ENCODE measurements around the gene DENND2A. TPM values are rescaled to one million over a fixed set of nuclear protein-coding genes. Genes with fewer than 3 reads are reported as not detected.

The DENND2A gene
- polyA plus RNA-seq, 2 of the 4 experiments (the other 2 are of a cell fraction): 0.37 to 0.63 TPM

DNA sequence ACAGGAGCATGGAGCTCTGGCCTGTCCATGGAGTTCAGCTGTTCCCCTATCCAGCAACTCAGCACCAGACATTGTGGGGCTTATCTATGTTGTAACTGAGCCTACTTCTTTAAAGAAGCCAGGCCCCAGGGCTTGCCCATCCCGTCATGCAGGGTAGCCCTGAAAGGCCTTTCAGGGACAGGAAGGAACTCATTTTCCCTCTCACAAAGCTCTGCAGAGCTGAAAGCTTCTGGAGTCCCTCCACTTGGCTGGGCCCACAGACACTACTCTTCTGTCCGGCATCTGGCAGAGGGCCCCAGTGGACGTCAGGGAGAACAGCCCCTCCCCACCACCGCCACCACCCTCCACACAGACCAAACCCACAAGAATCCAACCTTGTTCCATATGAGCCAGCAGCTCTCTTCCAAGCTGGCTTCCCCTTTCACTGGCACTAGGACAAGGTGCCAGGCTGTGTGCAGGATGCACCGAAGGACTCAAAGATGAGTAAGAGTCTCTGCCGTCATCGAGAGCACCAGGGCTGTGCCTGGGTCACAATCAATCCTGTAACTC lies 33.1 kb downstream of the DENND2A start:
- Histone ChIP-seq H3K4me2 (no peak overlapping the region), H3K9me3 (no peaks in the 10 kb centered on the region), H3K4me1 (peaks cover 16% of the 10 kb centered on the region), H3K4me3 (no peak overlapping the region), H3K27ac (no peak overlapping the region)
- TF ChIP-seq RCOR1 (IDR thresholded peaks at IDR 0.05; ENCODE audit: low read depth, low read length) (no peak), JUNB (IDR thresholded peaks at IDR 0.05) (no peak), PHF8 (IDR thresholded peaks at IDR 0.05; ENCODE audit: borderline replicate concordance, low read depth) (no peak), NPAS2 (CRISPR knock-in tag; IDR thresholded peaks at IDR 0.05; ENCODE audit: borderline replicate concordance) (no peak), HEYL (CRISPR knock-in tag; IDR thresholded peaks at IDR 0.05) (no peak), MAFK (IDR thresholded peaks at IDR 0.05; ENCODE audit: partially characterized antibody) (no peak), SREBF2 (IDR thresholded peaks at IDR 0.05) (no peak), HOXB13 (CRISPR knock-in tag; IDR thresholded peaks at IDR 0.05; ENCODE audit: low read depth) (no peak), CHD4 (IDR thresholded peaks at IDR 0.05; ENCODE audit: borderline replicate concordance) (no peak), FOXS1 (CRISPR knock-in tag; IDR thresholded peaks at IDR 0.05) (no peak), HOXA7 (CRISPR knock-in tag; IDR thresholded peaks at IDR 0.05) (no peak), ZNF302 (CRISPR knock-in tag; IDR thresholded peaks at IDR 0.05) (no peak), RNF2 (IDR thresholded peaks at IDR 0.05; ENCODE audit: borderline replicate concordance, low read depth) (no peak), HDAC2 (IDR thresholded peaks at IDR 0.05) (no peak), NFE2L2 (conservative IDR thresholded peaks at IDR 0.05; ENCODE audit: low read length) (no peak)
- TF ChIP-seq, protein P1, sequence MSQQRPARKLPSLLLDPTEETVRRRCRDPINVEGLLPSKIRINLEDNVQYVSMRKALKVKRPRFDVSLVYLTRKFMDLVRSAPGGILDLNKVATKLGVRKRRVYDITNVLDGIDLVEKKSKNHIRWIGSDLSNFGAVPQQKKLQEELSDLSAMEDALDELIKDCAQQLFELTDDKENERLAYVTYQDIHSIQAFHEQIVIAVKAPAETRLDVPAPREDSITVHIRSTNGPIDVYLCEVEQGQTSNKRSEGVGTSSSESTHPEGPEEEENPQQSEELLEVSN (IDR thresholded peaks at IDR 0.05; ENCODE audit: borderline replicate concordance, low read depth): no peak
- TF ChIP-seq, protein P2, sequence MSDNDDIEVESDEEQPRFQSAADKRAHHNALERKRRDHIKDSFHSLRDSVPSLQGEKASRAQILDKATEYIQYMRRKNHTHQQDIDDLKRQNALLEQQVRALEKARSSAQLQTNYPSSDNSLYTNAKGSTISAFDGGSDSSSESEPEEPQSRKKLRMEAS (IDR thresholded peaks at IDR 0.05): no peak
- TF ChIP-seq, protein P3, sequence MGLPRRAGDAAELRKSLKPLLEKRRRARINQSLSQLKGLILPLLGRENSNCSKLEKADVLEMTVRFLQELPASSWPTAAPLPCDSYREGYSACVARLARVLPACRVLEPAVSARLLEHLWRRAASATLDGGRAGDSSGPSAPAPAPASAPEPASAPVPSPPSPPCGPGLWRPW (IDR thresholded peaks at IDR 0.05): no peak
- TF ChIP-seq, protein P4, sequence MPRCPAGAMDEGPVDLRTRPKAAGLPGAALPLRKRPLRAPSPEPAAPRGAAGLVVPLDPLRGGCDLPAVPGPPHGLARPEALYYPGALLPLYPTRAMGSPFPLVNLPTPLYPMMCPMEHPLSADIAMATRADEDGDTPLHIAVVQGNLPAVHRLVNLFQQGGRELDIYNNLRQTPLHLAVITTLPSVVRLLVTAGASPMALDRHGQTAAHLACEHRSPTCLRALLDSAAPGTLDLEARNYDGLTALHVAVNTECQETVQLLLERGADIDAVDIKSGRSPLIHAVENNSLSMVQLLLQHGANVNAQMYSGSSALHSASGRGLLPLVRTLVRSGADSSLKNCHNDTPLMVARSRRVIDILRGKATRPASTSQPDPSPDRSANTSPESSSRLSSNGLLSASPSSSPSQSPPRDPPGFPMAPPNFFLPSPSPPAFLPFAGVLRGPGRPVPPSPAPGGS (IDR thresholded peaks at IDR 0.05): no peak
- 89% methylated on average over 7 of the region's 7 CpGs for WGBS (ENCODE audit: missing lambda C conversion rate)
- DNase-seq (ENCODE audit: low read depth in 1 of 2, low spot score in 1 of 2): no peak
- no peak for ATAC-seq
- ChIA-PET CTCF (interaction anchor here (0.9 to 3.7 kb wide), 4 partner anchors 45 to 90 kb away, joined by 3 to 19 read pairs (median 3); no protein-coding TSS in a partner anchor), POLR2A (no interaction called here)
- FAIRE-seq: no peak

DNA sequence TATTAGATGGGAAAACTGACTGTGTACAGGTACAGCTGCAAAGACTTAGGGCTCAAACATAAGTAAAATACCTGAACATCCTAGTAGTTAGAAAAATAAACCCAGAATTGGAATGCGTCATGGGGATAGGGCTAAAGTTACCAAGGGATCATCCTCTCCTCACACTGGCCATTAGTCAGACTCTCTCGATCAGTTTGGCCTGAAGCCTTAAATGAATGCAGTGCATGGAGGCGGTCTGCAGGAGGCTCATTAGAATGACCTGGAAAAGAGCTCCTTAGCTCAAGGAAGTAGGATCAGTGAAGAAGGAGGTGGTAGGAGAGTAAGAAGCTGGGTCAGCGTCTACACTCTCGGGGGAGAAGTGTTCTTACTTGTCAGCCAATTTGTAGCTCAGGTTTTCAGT lies 35.3 kb downstream of the DENND2A start:
- ChIA-PET CTCF (interaction anchor here (0.6 to 3.7 kb wide), 7 partner anchors 12 to 88 kb away, joined by 3 to 19 read pairs (median 4); no protein-coding TSS in a partner anchor), POLR2A (no interaction called here)
- DNase-seq (ENCODE audit: low read depth in 1 of 2, low spot score in 1 of 2): peak in 1 of 2 experiments; percentile 33
- Histone ChIP-seq H3K27ac (peak overlapping the region; percentile 29 to 45; a peak in 3 of 6 replicates), H3K9me3 (no peaks in the 10 kb centered on the region), H3K4me1 (peaks cover 16% of the 10 kb centered on the region), H3K4me2 (peak overlapping the region; percentile 49; the same call in 2 of the 3 replicates), H3K4me3 (no peak overlapping the region)
- ATAC-seq: peak; percentile 57 to 74; a peak in 4 of 6 replicates
- no peak for TF ChIP-seq ZNF302 (CRISPR knock-in tag; IDR thresholded peaks at IDR 0.05)
- no peak for TF ChIP-seq NFE2L2 (conservative IDR thresholded peaks at IDR 0.05; ENCODE audit: low read length)
- TF ChIP-seq CEBPB (IDR thresholded peaks at IDR 0.05): no peak
- TF ChIP-seq EP300 (IDR thresholded peaks at IDR 0.05): no peak
- no peak for TF ChIP-seq CHD2 (IDR thresholded peaks at IDR 0.05; ENCODE audit: low read length, partially characterized antibody)
- TF ChIP-seq POLR2A (IDR thresholded peaks at IDR 0.05; ENCODE audit: low read length): no peak
- TF ChIP-seq KDM5A (IDR thresholded peaks at IDR 0.05): no peak
- no peak for TF ChIP-seq JUN (IDR thresholded peaks at IDR 0.05)
- TF ChIP-seq FOSL2 (IDR thresholded peaks at IDR 0.05): no peak
- no peak for TF ChIP-seq FOSL2 (CRISPR knock-in tag; IDR thresholded peaks at IDR 0.05)
- TF ChIP-seq, protein P5, sequence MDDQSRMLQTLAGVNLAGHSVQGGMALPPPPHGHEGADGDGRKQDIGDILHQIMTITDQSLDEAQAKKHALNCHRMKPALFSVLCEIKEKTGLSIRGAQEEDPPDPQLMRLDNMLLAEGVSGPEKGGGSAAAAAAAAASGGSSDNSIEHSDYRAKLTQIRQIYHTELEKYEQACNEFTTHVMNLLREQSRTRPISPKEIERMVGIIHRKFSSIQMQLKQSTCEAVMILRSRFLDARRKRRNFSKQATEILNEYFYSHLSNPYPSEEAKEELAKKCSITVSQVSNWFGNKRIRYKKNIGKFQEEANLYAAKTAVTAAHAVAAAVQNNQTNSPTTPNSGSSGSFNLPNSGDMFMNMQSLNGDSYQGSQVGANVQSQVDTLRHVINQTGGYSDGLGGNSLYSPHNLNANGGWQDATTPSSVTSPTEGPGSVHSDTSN (IDR thresholded peaks at IDR 0.05): no peak
- TF ChIP-seq, protein P6, sequence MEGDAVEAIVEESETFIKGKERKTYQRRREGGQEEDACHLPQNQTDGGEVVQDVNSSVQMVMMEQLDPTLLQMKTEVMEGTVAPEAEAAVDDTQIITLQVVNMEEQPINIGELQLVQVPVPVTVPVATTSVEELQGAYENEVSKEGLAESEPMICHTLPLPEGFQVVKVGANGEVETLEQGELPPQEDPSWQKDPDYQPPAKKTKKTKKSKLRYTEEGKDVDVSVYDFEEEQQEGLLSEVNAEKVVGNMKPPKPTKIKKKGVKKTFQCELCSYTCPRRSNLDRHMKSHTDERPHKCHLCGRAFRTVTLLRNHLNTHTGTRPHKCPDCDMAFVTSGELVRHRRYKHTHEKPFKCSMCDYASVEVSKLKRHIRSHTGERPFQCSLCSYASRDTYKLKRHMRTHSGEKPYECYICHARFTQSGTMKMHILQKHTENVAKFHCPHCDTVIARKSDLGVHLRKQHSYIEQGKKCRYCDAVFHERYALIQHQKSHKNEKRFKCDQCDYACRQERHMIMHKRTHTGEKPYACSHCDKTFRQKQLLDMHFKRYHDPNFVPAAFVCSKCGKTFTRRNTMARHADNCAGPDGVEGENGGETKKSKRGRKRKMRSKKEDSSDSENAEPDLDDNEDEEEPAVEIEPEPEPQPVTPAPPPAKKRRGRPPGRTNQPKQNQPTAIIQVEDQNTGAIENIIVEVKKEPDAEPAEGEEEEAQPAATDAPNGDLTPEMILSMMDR (IDR thresholded peaks at IDR 0.05): no peak
- TF ChIP-seq RAD21 (conservative IDR thresholded peaks at IDR 0.05 in 1 of 2, IDR thresholded peaks at IDR 0.05 in 1 of 2): no peak
- no peak for FAIRE-seq
- WGBS (ENCODE audit: missing lambda C conversion rate): 77% methylated on average over 5 of the region's 5 CpGs

Data from A549 (cell line).